ENCODE measurements around the gene GPHN. TPM values are rescaled to one million over a fixed set of nuclear protein-coding genes. Genes with fewer than 3 reads are reported as not detected.

Gene GPHN
- total RNA-seq, 1 experiment from 2014 or later: 18.1 TPM

- Mint-ChIP-seq H3K9me3 (no peaks in the 10 kb centered on the region), H3K4me3 (no peak overlapping the region), H3K27ac (no peak overlapping the region), H3K36me3 (no peaks in the 10 kb centered on the region), H3K4me1 (no peaks in the 10 kb centered on the region), H3K27me3 (ENCODE audit: low read depth) (no peaks in the 10 kb centered on the region)
- ChIA-PET CTCF (interaction anchor here (0.5 to 1.6 kb wide), 8 partner anchors 11 to 387 kb away, joined by 3 to 13 read pairs (median 4); no protein-coding TSS in a partner anchor), POLR2A (no interaction called here)
- peak; percentile 27 for TF ChIP-seq CTCF (IDR thresholded peaks at IDR 0.05)
- no peak for TF ChIP-seq ZNF532 (CRISPR knock-in tag; IDR thresholded peaks at IDR 0.05; ENCODE audit: borderline replicate concordance)
- peak; percentile 51 for ATAC-seq
- no peak for DNase-seq (ENCODE audit: low spot score)
Measured at GRCh38 chr14:66746316-66747006, 238.5 kb downstream of the GPHN start.

- TF ChIP-seq E2F5 (CRISPR knock-in tag; IDR thresholded peaks at IDR 0.05): no peak
- TF ChIP-seq ATF2 (CRISPR knock-in tag; IDR thresholded peaks at IDR 0.05; ENCODE audit: borderline replicate concordance, low read depth): no peak
- no peak for TF ChIP-seq ZNF138 (CRISPR knock-in tag; conservative IDR thresholded peaks at IDR 0.05)
- no peak for TF ChIP-seq PRRX2 (CRISPR knock-in tag; IDR thresholded peaks at IDR 0.05)
- TF ChIP-seq MAX (CRISPR knock-in tag; IDR thresholded peaks at IDR 0.05): no peak
- no peak for TF ChIP-seq ZNF425 (CRISPR knock-in tag; conservative IDR thresholded peaks at IDR 0.05)
- no peak for TF ChIP-seq TP53 (CRISPR knock-in tag; IDR thresholded peaks at IDR 0.05)
- TF ChIP-seq ZNF512 (CRISPR knock-in tag; IDR thresholded peaks at IDR 0.05; ENCODE audit: borderline replicate concordance): no peak
- TF ChIP-seq ATF3 (CRISPR knock-in tag; conservative IDR thresholded peaks at IDR 0.05): no peak
- TF ChIP-seq ATF1 (CRISPR knock-in tag; IDR thresholded peaks at IDR 0.05): no peak
- no peak for TF ChIP-seq MXD4 (CRISPR knock-in tag; IDR thresholded peaks at IDR 0.05; ENCODE audit: borderline replicate concordance)
- no peak for ATAC-seq
- no peaks in the 10 kb centered on the region for H3K27me3 Mint-ChIP-seq (ENCODE audit: low read depth)
- POLR2A ChIA-PET: no interaction called here
- H3K4me1 Mint-ChIP-seq: no peaks in the 10 kb centered on the region
- DNase-seq (ENCODE audit: low spot score): no peak
- H3K36me3 Mint-ChIP-seq: no peaks in the 10 kb centered on the region
- H3K4me3 Mint-ChIP-seq: no peak overlapping the region
- CTCF ChIA-PET: no interaction called here
- H3K9me3 Mint-ChIP-seq: no peaks in the 10 kb centered on the region
- no peak overlapping the region for H3K27ac Mint-ChIP-seq
Measured at GRCh38 chr14:66752109-66752508, 244.2 kb downstream of the GPHN start.
